Measurements from ENCODE around the gene BAK1.
"Not testable (repeated sequence)": the region's sequence is repeated elsewhere in the genome, so short reads cannot be mapped to it uniquely, and the experiment has no call there.

GRCh38 chr6:33532431-33532830, 47.6 kb downstream of the BAK1 start:
- not testable (repeated sequence) for TF ChIP-seq CTCF (conservative IDR thresholded peaks at IDR 0.05; ENCODE audit: low read depth, low read length); CHD1 (IDR thresholded peaks at IDR 0.05; ENCODE audit: low read depth, low read length); CEBPB (IDR thresholded peaks at IDR 0.05; ENCODE audit: low read depth, low read length); MAFK (IDR thresholded peaks at IDR 0.05; ENCODE audit: low read depth, low read length); POLR2A (IDR thresholded peaks at IDR 0.05; ENCODE audit: low read depth, low read length); MXI1 (IDR thresholded peaks at IDR 0.05; ENCODE audit: borderline replicate concordance, low read depth, low read length); MAZ (IDR thresholded peaks at IDR 0.05; ENCODE audit: borderline replicate concordance, low read depth, low read length); USF2 (IDR thresholded peaks at IDR 0.05; ENCODE audit: low read depth, low read length); ELK1 (IDR thresholded peaks at IDR 0.05; ENCODE audit: borderline replicate concordance, low read depth, low read length); BHLHE40 (IDR thresholded peaks at IDR 0.05; ENCODE audit: low read depth, low read length)
